Right kidney (tissue), 1 donor: ENCODE results near the gene DBNL.

Experiments
- DNase-seq: peaks from one replicate; pipeline ENCODE4 v3.0.0-alpha.2; 2016

The DBNL gene

GRCh38 chr7:44075296-44076075 lies 31.0 kb downstream of the DBNL start:
- no peak for DNase-seq

- DNase-seq, result no peak
These were observed 31.8 kb downstream of the DBNL start for GRCh38 chr7:44076101-44076895.

GRCh38 chr7:44077061-44077460 lies 32.6 kb downstream of the DBNL start:
- DNase-seq, result no peak

- DNase-seq, result no peak
These were observed 33.2 kb downstream of the DBNL start for GRCh38 chr7:44077681-44078091.

- peak; percentile 58 for DNase-seq
These were observed 34.0 kb downstream of the DBNL start for GRCh38 chr7:44078521-44078920.

- DNase-seq, result no peak
These were observed 35.0 kb downstream of the DBNL start for GRCh38 chr7:44079331-44080021.

- DNase-seq, result no peak
These were observed 35.6 kb downstream of the DBNL start for GRCh38 chr7:44080118-44080517.

GRCh38 chr7:44080686-44081265 lies 36.3 kb downstream of the DBNL start:
- DNase-seq, result no peak

GRCh38 chr7:44081266-44081748 lies 36.8 kb downstream of the DBNL start:
- DNase-seq, result no peak

- peak; percentile 83 for DNase-seq
These were observed 38.2 kb downstream of the DBNL start for GRCh38 chr7:44082541-44083207.

GRCh38 chr7:44083796-44084195 lies 39.3 kb downstream of the DBNL start:
- no peak for DNase-seq

GRCh38 chr7:44084701-44085100 lies 40.2 kb downstream of the DBNL start:
- DNase-seq, result no peak

GRCh38 chr7:44085546-44085945 lies 41.0 kb downstream of the DBNL start:
- DNase-seq, result no peak

GRCh38 chr7:44086627-44087026 lies 42.1 kb downstream of the DBNL start:
- no peak for DNase-seq

- DNase-seq, result no peak
These were observed 43.7 kb downstream of the DBNL start for GRCh38 chr7:44087911-44088838.

- no peak for DNase-seq
These were observed 48.7 kb downstream of the DBNL start for GRCh38 chr7:44093102-44093641.

GRCh38 chr7:44094365-44094764 lies 49.9 kb downstream of the DBNL start:
- no peak for DNase-seq

GRCh38 chr7:44094883-44095592 lies 50.5 kb downstream of the DBNL start:
- no peak for DNase-seq

GRCh38 chr7:44095781-44096180 lies 51.3 kb downstream of the DBNL start:
- no peak for DNase-seq
